ENCODE data around the gene ARMC10. TPM values are rescaled to one million over a fixed set of nuclear protein-coding genes. Genes with fewer than 3 reads are reported as not detected.
"Not testable (repeated sequence)": the region's sequence is repeated elsewhere in the genome, so short reads cannot be mapped to it uniquely, and the experiment has no call there.

Gene ARMC10
- total RNA-seq, 1 experiment from 2014 or later = 30.3 TPM

DNA sequence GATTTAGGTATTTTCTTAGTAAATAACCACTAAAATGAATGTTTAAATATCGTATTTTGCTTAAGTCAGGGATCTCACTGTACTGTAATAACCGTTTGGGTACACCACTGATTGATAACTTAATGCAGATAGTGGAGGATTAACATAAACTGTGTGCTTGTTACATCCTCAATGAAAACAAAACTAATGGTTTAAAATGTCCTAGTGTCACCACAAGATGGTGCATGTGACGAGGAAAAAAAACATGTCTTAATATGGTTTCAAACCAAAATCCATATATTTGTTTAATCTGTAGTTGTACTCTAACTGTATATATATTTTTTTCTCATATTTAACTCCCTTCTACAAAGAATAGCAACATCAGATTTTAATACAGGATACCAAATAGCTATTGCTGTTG, 19.2 kb downstream of the ARMC10 start:
- Histone ChIP-seq H3K9me3 (replicated peaks) (no peaks in the 10 kb centered on the region; the same call in 1 of the 2 replicates), H3K4me1 (replicated peaks) (no peaks in the 10 kb centered on the region), H3K36me3 (peaks cover 15% of the 10 kb centered on the region), H3K27ac (no peak overlapping the region), H3K4me3 (no peak overlapping the region), H3K27me3 (replicated peaks) (no peaks in the 10 kb centered on the region)
- DNase-seq (ENCODE audit: low read depth in 1 of 2, low spot score in 2 of 2) = no peak

DNA sequence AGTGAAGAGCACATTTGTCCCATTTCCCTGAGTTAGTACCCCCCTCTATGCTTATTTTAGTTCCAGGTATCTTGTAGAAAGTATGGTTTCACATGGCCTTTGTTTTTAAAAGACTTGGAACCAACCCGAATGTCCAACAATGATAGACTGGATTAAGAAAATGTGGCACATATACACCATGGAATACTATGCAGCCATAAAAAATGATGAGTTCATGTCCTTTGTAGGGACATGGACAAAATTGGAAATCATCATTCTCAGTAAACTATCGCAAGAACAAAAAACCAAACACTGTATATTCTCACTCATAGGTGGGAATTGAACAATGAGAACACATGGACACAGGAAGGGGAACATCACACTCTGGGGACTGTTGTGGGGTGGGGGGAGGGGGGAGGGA, 20.6 kb downstream of the ARMC10 start:
- not testable (repeated sequence) for H3K4me1 ChIP-seq (replicated peaks); H3K27ac ChIP-seq; H3K9me3 ChIP-seq (replicated peaks); H3K4me3 ChIP-seq; H3K27me3 ChIP-seq (replicated peaks); DNase-seq (ENCODE audit: low read depth in 1 of 2, low spot score in 2 of 2)
- peaks cover 15% of the 10 kb centered on the region; the same call in 1 of the 2 replicates for H3K36me3 ChIP-seq

DNA sequence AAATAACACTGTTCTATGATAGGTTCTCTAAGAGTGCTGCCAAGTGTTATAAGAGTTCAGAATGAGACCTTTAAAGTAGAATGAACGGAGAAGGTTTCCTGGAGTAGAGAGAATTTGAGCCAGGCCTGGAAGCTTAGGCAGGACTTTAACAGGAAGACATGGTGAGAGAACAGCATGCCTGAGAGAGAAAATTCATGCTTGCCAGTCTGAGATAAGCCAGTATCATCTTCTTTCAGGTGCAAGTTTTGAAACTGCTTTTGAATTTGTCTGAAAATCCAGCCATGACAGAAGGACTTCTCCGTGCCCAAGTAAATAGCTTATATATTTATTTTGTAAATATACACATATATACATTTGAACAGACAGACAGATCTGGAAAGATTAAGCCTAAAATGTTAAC, 22.1 kb downstream of the ARMC10 start:
- no peak for DNase-seq (ENCODE audit: low read depth in 1 of 2, low spot score in 2 of 2)
- Histone ChIP-seq H3K36me3 (peaks cover 15% of the 10 kb centered on the region; the same call in 1 of the 2 replicates), H3K9me3 (replicated peaks) (no peaks in the 10 kb centered on the region; the same call in 1 of the 2 replicates), H3K27ac (no peak overlapping the region), H3K4me1 (replicated peaks) (no peaks in the 10 kb centered on the region), H3K27me3 (replicated peaks) (no peaks in the 10 kb centered on the region), H3K4me3 (no peak overlapping the region)

DNA sequence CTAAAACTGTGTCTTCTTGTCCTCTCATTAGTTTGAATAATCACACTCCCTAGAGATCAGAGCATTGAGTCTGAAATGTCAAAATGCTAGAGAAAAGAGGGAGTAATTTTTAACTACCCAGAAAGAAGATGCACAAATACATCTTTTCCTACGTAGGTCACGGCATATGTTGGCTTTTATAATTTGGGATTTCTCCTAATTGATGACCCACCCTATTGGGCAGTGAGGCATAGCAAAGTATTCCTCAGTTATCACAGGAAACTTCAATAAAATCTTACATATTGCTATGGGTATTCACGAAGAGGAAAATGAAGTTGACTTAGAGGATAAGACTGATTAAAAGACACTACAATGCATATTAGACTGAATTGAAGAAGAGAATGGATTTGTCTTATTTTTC, 25.4 kb downstream of the ARMC10 start:
- DNase-seq (ENCODE audit: low read depth in 1 of 2, low spot score in 2 of 2) = no peak
- Histone ChIP-seq H3K27me3 (replicated peaks) (no peaks in the 10 kb centered on the region), H3K27ac (no peak overlapping the region), H3K9me3 (replicated peaks) (no peaks in the 10 kb centered on the region; the same call in 1 of the 2 replicates), H3K4me3 (no peak overlapping the region), H3K4me1 (replicated peaks) (no peaks in the 10 kb centered on the region), H3K36me3 (peaks cover 11% of the 10 kb centered on the region; the same call in 1 of the 2 replicates)

DNA sequence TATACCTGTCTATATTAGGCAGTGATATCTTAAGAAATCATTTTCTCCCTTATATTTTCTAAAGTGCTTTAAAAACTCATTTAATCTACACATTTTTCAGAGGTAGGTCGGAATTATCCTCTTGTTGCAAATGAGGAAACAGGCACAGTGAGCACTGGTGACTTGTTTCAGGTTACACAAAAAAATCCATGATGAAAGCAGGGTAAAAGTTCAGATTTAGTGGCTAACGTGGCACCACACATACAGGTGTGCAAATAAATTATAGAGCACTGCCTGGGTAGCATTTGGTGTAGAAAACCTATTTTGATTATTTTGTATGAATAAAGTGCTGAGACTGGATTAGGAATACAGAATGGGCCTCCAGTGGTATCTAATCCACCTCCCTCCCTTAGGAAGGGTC, 26.6 kb downstream of the ARMC10 start:
- Histone ChIP-seq H3K27ac (no peak overlapping the region), H3K4me1 (replicated peaks) (no peaks in the 10 kb centered on the region), H3K36me3 (peaks cover 9% of the 10 kb centered on the region; the same call in 1 of the 2 replicates), H3K4me3 (no peak overlapping the region), H3K9me3 (replicated peaks) (no peaks in the 10 kb centered on the region; the same call in 1 of the 2 replicates), H3K27me3 (replicated peaks) (no peaks in the 10 kb centered on the region)
- DNase-seq (ENCODE audit: low read depth in 1 of 2, low spot score in 2 of 2) = no peak

DNA sequence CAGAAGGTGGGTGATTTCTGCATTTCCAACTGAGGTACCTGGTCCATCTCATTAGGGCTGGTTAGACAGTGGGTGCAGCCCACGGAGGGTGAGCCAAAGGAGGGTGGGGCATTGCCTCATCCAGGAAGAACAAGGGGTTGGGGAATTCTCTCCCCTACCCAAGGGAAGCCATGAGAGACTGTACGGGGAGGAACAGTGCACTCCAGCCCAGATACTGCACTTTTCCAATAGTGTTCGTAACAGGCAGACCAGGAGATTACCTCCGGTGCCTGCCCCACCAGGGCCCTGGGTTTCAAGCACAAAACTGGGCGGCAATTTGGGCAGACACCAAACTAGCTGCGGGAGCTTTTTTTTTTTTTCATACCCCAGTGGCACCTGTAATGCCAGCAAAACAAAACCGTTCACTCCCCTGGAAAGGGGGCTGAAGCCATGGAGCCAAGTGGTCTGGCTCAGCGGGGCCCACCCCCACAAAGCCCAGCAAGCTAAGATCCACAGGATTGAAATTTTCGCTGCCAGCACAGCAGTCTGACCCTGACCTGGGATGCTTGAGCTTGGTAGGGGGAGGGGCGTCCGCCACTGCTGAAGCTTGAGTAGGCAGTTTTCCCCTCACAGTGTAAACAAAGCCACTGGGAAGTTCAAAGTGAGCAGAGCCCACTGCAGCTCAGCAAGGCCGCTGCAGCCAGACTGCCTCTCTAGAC, 31.2 kb downstream of the ARMC10 start:
- no peak overlapping the region for H3K4me3 ChIP-seq
- no peaks in the 10 kb centered on the region for H3K36me3 ChIP-seq
- H3K4me1 ChIP-seq (replicated peaks) = no peaks in the 10 kb centered on the region
- no peak for DNase-seq (ENCODE audit: low read depth in 1 of 2, low spot score in 2 of 2)
- H3K9me3 ChIP-seq (replicated peaks) = no peaks in the 10 kb centered on the region; the same call in 1 of the 2 replicates
- H3K27ac ChIP-seq = no peak overlapping the region
- H3K27me3 ChIP-seq (replicated peaks) = no peaks in the 10 kb centered on the region

DNA sequence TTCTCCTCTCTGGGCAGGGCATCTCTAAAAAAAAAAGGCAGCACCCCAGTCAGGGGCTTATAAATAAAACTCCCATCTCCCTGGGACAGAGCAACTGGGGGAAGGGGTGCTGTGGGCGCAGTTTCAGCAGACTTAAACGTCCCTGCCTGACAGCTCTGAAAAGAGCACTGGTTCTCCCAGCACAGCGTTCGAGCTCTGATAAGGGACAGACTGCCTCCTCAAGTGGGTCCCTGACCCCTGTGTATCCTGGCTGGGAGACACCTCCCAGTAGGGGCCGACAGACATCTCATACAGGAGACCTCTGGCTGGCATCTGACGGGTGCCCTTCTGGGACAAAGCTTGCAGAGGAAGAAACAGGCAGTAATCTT, 31.7 kb downstream of the ARMC10 start:
- not testable (repeated sequence) for H3K4me3 ChIP-seq; H3K4me1 ChIP-seq (replicated peaks); H3K27me3 ChIP-seq (replicated peaks); H3K36me3 ChIP-seq; H3K9me3 ChIP-seq (replicated peaks); DNase-seq (ENCODE audit: low read depth in 1 of 2, low spot score in 2 of 2); H3K27ac ChIP-seq

DNA sequence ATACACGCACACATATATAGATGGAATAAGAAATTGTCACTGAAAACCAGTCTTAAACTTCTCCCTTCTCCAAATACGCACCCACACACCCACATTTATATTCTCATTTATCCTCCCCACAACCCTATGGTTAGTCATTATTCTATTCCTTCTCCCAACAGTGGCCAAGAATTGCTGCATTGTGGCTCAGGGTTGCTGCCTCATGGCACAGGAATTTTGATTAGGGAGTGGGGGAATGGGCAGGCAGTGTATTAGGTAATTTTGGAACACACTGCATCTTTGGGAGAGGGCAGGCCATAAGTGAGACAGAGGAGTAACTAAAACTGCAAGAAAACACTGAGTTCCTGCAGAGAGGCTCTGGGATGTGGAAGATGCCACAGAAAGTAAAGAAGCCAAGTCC, 38.2 kb downstream of the ARMC10 start:
- H3K27ac ChIP-seq = no peak overlapping the region
- DNase-seq (ENCODE audit: low read depth in 1 of 2, low spot score in 2 of 2) = peak; percentile 63 to 65
- no peaks in the 10 kb centered on the region for H3K27me3 ChIP-seq (replicated peaks)
- no peak overlapping the region for H3K4me3 ChIP-seq
- H3K4me1 ChIP-seq (replicated peaks) = peaks cover 6% of the 10 kb centered on the region
- no peaks in the 10 kb centered on the region; the same call in 1 of the 2 replicates for H3K9me3 ChIP-seq (replicated peaks)
- H3K36me3 ChIP-seq = no peaks in the 10 kb centered on the region

DNA sequence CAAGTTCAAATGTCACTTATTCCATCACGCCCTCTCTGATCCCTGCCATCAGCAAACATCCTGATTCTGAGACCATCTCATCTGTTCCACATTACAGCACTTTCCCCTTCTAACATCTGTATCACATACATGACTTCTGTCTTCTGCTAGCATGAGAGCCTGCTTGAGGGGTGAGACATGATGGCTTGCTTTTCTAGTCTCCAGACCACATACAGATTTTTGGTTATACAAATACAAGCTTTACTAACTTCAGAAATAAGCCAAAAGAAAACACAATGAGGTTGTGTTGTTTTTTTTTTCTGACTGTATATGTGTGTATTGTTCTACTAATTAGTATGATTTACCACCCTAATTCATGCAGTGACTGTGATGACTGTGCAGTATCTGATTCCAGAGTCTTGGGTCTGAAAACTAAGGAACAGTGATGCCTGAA, 39.7 kb downstream of the ARMC10 start:
- no peaks in the 10 kb centered on the region for H3K27me3 ChIP-seq (replicated peaks)
- no peak overlapping the region for H3K27ac ChIP-seq
- H3K4me3 ChIP-seq = no peak overlapping the region
- no peak for DNase-seq (ENCODE audit: low read depth in 1 of 2, low spot score in 2 of 2)
- H3K9me3 ChIP-seq (replicated peaks) = no peaks in the 10 kb centered on the region; the same call in 1 of the 2 replicates
- H3K4me1 ChIP-seq (replicated peaks) = peaks cover 6% of the 10 kb centered on the region
- peaks cover 1% of the 10 kb centered on the region; the same call in 1 of the 2 replicates for H3K36me3 ChIP-seq

DNA sequence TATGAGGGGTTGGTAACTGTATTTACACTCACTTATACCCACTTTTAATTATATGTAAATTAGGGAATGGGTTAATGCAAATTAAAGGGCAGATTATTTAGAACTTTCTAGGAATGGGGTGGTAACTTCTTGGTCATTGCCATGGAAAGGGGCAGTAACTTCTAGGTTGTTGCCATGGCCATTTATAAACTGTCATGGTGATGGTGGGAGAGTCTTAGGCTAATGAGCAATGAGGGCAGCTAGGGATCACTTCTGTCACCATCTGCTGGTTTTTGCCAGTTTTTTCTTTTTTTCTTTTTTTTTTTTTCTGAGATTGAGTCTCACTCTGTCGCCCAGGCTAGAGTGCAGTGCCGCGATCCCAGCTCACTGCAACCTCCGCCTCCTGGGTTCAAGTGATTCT, 40.8 kb downstream of the ARMC10 start:
- Histone ChIP-seq H3K27me3 (replicated peaks) (no peaks in the 10 kb centered on the region), H3K4me3 (no peak overlapping the region), H3K27ac (no peak overlapping the region), H3K9me3 (replicated peaks) (no peaks in the 10 kb centered on the region; the same call in 1 of the 2 replicates), H3K4me1 (replicated peaks) (peaks cover 6% of the 10 kb centered on the region), H3K36me3 (peaks cover 6% of the 10 kb centered on the region; the same call in 1 of the 2 replicates)
- DNase-seq (ENCODE audit: low read depth in 1 of 2, low spot score in 2 of 2) = no peak

DNA sequence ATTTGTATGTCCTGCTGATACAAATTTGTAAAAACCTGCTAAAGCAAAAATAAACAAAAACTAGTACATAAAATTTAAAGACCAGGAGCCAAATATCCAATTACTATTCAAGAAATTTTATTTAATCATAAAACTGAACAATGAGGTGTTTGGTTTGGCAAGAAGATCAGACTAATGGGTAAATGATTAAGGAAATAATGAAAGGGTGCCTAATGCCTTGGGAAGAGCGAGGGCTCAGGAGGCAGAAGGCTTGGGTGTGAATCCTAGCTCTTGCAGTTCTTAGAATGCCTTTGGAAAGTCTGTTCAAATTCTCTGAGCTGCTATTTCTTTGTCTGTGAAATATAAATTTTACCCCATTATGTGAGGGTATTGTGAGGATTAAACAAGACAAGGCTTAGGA, 41.6 kb downstream of the ARMC10 start:
- Histone ChIP-seq H3K27me3 (replicated peaks) (no peaks in the 10 kb centered on the region), H3K36me3 (peaks cover 6% of the 10 kb centered on the region; the same call in 1 of the 2 replicates), H3K27ac (no peak overlapping the region), H3K9me3 (replicated peaks) (no peaks in the 10 kb centered on the region), H3K4me1 (replicated peaks) (peaks cover 6% of the 10 kb centered on the region), H3K4me3 (no peak overlapping the region)
- no peak for DNase-seq (ENCODE audit: low read depth in 1 of 2, low spot score in 2 of 2)

DNA sequence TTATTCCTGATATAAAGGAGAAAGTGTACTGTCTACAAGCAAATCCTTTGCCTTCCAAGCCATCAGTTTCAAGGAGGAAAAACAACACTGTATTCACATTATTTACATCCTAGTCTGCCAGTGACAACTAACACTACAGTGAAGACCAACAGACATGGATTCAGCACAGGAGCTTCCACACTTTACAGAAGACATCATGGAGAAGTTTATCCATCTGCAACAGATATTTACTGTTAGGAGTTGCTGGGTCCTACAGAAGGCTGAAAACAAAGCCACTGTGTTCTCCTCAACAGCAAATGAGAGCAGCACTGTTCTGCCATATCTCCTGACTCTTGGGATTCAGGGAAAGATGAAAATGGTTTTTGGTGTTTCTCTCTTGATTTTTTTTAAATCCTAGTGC, 42.1 kb downstream of the ARMC10 start:
- DNase-seq (ENCODE audit: low read depth in 1 of 2, low spot score in 2 of 2) = no peak
- peaks cover 6% of the 10 kb centered on the region; the same call in 1 of the 2 replicates for H3K36me3 ChIP-seq
- H3K27ac ChIP-seq = no peak overlapping the region
- no peaks in the 10 kb centered on the region for H3K9me3 ChIP-seq (replicated peaks)
- no peak overlapping the region for H3K4me3 ChIP-seq
- peaks cover 6% of the 10 kb centered on the region for H3K4me1 ChIP-seq (replicated peaks)
- no peaks in the 10 kb centered on the region for H3K27me3 ChIP-seq (replicated peaks)

DNA sequence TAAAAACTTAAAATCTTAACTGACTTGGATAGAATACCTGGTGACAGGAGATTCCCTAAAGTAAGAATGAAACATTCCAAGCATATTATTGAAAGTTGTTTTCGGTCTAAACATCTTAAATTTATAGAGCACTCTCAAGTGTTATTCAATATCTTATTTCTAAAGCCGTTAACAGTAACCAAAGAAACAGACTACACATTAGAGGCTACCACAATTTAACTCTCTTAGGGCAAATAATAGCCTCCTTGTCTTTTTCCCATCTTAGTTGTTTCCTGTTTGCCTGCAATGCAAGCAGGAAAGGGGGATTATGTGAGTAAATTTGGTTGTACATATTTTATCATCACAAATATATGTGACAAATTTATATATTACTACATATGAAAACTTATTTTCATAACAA, 42.5 kb downstream of the ARMC10 start:
- no peak for DNase-seq (ENCODE audit: low read depth in 1 of 2, low spot score in 2 of 2)
- Histone ChIP-seq H3K27me3 (replicated peaks) (no peaks in the 10 kb centered on the region), H3K36me3 (peaks cover 6% of the 10 kb centered on the region; the same call in 1 of the 2 replicates), H3K4me1 (replicated peaks) (peaks cover 6% of the 10 kb centered on the region), H3K9me3 (replicated peaks) (no peaks in the 10 kb centered on the region), H3K27ac (no peak overlapping the region), H3K4me3 (no peak overlapping the region)

DNA sequence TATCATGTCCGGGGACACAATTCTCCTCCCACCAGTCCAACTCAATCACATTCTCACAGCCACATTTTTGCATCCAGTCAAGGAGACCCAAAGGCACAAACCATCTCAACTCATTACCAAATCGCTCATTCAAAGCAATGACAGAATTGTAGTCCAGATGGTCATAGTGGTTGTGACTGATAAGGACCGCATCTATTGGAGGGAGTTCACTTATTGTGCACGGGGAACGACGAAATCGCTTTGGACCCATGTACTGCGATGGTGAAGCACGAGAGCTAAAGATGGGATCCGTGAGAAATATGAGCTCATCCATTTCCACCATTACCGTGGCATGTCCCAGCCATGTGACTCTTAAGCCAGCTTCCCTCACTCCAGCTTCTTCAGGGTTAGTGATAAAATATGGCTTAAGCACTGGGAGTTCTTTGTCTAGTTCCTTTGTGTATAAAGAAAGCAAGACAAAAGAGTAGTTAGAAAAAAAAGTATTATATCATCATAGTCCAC, 44.9 kb downstream of the ARMC10 start:
- Histone ChIP-seq H3K27me3 (replicated peaks) (no peaks in the 10 kb centered on the region), H3K9me3 (replicated peaks) (no peaks in the 10 kb centered on the region), H3K36me3 (peaks cover 6% of the 10 kb centered on the region; the same call in 1 of the 2 replicates), H3K4me1 (replicated peaks) (no peaks in the 10 kb centered on the region), H3K4me3 (no peak overlapping the region), H3K27ac (no peak overlapping the region)
- DNase-seq (ENCODE audit: low read depth in 1 of 2, low spot score in 2 of 2) = no peak

All from SJSA1 (cell line).